HG03060 (cell line): ENCODE measurements around the gene USP20.
A peak's percentile ranks its signal among the peaks of the same experiment; 100 is the strongest.
"Not testable (repeated sequence)": the region's sequence is repeated elsewhere in the genome, so short reads cannot be mapped to it uniquely, and the experiment has no call there.

Source experiments
- ATAC-seq: cut with Tn5 transposase; IDR thresholded peaks from one replicate; pipeline ENCODE4 v1.9.1; 2021; ENCODE audit warnings: low read depth, moderate number of reproducible peaks; ENCODE audit not compliant: unreplicated experiment

Gene USP20

DNA sequence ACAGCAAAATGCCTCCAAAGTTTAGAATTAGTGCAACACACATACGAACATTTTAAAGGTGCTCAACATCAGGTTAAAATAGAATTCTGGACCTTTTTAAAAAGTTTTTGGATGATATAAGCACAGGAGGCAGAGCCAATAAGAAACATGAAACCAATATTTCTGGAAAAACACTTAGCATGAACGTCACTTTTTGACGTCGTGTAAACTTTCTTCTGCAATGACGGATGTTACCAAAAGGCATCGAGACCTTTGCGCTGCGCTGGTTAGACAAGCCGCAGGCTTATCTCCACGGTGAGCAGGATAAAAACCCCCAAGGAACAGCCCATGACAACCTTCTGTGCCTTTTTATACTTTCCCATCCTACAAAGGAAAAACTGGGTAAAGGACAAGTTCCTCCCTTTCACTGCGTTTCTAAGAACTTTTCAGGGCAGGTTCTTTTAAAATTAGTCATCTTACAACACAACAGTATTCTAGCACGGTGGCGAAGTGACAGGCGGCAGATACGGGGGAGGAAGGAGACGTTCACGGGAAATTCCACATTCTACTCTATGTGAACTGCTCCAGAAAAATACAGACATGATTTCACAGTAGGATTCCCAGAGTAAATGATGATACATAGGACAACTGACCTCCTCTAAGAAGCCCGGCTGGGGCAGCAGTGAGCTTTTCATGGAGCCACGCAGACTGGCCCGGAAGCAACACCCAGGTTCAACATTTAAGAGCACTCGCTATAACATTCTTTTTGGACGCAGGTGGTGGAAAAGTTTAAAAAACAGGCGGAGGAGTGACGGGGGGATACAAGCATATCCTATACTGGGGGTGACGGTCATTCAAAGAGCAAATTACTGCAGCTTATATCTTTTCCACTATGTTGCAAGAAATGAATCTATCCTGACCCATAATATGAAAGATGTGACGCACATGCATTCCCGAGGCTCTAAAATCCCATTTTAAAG, 52.4 kb downstream of the USP20 start:
- peak; percentile 0 for ATAC-seq

DNA sequence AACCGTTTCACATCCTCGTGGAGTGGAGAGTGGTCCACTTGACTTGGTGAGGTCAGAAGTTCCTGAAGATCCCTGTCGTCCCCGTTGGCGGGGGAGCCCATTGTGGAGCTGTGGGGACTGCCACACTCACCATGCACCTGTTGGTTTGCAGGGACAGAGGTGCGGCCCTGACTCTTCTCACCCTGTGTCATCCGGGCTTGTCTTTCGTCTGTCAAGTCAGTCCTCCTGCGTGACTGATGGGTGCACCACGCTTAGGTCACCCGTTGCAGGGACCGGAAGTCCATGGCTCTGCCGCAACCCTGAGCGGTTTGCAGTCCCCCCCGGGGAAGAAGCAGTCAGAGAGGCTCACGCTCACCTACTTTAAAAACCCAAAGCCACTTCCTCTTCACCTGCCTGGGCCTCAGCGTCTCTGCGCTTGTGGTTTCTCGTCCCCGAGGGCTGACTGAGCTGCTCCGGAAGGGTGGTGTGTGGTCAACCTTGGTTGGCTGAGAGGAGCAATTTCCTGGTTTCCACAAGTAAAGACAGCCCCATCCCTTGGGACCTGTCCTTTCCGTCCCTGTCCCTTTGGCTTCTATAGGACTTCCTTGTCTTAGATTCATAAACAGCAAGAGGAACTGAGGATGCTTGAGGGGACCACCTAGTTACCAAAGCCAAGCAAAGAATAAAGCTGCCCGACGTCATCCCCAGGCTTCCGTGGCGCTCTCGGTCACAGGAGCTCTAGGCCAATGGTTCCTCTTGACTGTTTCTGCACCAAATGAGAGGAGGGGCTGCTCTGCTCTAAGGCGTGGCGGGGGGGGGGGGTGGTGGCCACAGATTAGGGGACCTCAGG, 53.2 kb downstream of the USP20 start:
- ATAC-seq, result peak; percentile 40

DNA sequence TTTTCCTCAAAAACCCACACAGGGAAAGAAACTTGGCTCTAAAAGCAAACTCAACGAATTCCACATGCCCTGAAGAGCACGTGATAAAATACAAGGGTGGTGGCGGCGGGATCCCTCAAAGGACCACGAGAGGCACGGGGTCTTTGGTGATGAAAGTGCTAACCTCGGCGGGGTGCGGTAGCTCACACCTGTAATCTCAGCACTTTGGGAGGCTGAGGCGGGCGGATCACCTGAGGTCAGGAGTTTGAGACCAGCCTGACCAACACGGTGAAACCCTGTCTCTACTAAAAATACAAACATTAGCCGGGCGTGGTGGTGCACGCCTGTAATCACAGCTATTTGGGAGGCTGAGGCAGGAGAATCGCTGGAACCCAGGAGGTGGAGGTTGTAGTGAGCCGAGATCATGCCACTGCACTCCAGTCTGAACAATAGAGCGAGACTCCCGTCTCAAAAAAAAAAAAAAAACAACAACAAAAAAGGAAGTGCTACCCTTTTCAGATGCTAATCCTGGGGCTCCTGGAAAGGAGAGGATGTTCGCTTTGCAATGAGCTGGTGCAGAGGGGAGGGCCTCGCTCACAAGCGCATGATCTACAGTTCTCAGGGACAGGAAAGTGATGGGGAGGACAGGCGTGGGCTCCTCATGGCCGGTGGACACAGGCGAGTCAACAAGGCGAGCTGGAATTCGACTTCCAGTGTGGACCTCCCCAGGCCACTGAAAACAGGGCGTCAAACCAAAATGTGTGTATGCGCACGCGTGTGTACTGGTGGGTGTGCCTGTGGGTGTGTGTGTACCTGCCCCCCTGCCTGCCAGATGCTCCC, 54.1 kb downstream of the USP20 start:
- no peak for ATAC-seq

DNA sequence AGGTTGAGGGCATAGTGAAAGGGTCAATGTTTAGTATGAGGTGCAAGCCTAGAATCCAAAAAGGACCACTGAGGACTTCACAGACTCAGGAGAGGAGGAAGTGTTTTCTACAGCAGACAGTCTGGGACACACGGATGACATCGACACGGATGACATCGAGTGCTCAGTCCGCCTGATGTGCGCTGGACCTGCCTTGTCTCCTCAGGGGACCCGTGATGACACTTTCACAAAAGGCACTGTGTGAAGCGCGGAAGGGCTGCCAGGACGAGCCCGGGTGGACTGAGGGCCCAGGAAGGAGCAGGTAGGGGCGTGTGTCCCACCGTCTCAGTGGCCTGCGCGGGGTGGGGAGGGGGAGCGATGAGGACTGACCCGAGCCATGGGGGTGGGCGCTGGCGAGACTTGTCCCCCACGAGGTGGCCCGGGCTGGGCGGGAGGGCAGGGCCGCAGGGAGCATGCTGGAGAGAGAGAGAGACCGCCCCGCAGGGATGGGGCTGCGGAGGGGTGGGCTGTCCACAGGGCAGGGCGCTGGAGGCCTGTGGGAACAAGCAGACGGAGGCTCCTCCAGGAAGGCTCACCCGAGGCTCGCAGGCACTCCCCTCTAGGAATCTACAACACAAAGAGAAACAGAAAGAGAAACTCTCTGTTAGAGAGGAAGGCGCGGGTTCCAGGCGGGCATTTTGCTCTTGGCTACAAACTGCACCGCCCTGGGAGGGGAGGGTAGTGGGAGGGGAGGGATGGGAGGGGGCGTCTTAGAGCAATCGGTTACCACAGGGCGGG, 54.9 kb downstream of the USP20 start:
- no peak for ATAC-seq

DNA sequence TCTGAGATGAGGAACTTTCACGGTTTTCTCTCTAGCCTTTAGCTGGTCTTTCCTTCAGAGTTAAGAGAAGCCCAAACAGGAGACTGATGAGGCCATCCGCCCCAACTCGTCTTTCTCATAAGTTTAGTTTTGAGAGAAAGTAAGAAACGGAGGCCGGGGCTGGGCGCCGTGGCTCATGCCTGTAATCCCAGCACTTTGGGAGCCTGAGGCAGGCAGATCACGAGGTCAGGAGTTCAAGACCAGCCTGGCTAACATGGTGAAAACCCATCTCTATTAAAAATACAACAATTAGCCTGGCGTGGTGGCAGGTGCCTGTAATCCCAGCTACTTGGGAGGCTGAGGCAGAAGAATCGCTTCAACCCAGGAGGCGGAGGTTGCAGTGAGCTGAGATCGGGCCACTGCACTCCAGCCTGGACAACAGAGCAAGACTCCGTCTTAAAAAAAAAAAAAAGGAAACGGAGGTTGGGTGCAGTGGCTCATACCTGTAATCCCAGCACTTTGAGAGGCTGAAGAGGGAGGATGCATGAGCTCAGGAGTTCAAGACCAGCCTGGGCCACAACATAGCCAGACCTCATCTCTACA, 55.6 kb downstream of the USP20 start:
- not testable (repeated sequence) for ATAC-seq

DNA sequence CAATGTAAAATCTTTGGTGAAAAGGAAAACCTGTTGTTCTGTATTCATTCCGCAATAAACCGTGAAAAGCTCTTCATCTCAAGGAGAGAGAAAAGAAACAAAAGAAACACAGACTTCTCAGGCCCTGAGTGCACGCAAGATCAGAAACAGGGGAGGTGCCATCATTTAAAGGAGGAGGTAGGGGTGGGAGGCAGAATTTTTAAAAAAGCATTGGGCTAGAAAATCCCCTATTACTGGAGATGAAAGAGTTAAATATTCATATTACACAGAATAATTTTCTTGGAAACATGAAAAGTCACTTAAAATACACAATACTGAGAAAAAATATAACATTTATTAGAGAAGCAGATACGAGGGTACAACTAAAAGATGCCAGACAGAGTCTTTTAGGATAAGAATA, 56.3 kb downstream of the USP20 start:
- no peak for ATAC-seq

DNA sequence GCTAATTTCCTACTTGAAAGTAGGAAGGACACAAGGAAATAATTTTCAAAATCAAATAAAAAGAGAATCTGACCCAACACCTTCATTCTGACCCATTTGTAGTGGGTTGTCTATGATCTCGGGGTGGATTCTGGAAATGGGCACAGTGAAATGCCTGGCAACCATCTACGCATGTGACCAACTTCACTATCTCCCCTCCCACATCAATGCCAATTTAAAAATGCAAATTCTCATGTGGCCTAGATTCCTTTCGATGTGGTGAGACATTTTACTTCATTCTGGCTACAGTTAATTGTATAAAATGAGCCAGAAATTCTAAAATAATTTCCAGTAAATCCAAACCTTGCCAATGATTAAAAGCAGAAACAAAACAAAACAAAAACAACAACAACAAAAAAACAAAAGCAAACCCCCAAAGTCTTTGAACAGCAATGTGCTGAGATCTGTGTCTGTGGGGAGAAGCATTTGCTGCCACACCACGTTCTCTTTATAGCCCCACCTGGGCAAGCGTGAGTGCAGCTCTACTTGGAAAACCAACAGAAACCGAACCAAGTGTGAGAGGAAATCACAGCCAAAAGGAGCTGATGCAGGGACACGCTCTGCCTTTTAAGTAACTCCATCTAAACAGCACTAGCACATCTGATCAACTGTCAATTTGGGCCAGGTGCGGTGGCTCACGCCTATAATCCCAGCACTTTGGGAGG, 59.0 kb downstream of the USP20 start:
- no peak for ATAC-seq

DNA sequence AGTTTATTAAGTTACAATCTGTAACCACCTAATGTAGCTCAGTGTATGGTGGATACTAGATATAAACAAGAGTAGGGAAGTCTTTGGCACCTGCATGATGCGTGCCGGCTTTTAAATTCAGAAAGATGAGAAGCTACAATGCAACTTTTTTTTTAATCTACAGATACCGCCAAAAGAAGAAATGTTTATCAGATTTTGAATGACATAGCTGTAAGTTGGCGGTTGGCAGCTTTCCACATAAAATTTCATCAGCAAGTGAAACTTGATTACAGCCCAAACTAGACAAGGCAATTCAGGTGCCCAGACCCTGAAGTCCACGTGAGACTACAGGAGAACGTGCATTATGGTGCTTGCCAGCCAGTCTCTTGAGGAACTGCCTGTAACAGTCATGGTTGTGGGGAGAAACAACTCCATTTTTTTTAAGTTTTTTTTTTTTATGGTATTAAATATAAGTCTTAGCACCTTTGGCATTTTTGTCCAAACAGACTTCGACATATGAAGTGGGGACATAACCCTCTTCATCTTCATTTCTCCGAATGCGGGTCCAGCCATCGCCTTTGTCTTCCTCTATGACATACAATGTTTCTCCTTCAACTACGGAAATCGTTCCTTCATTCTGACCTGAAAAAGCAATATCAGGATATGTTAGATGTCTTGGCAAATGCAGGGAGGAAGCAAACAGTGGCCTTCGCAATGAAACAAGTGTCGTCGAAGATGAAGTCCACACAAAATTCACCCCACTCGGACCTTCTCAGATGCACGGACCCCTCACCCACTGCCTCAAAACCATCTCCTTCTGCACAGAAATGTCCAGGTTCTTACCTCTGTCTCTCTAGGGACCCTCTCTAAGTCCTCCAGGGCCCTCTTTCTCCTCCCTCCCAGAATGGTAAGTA, 60.4 kb downstream of the USP20 start:
- ATAC-seq, result no peak

DNA sequence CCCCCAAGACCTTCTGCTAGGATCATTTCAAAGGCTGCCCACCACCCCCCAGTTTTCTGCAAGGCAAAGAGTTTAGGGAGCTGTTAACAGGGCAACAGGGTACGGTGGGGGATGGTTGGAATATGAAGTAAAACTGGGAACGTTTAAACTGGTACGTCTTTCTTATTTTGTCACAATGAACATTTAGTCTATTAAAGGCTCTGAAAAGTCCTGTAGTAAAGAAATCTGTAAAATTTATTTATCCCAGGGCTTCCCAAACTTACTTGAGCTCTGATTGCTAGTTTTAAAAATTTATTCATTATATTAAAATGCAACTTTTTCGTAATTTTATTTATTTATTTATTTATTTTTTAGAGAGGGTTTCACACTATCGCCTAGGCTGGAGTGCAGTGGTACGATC, 62.0 kb downstream of the USP20 start:
- no peak for ATAC-seq

DNA sequence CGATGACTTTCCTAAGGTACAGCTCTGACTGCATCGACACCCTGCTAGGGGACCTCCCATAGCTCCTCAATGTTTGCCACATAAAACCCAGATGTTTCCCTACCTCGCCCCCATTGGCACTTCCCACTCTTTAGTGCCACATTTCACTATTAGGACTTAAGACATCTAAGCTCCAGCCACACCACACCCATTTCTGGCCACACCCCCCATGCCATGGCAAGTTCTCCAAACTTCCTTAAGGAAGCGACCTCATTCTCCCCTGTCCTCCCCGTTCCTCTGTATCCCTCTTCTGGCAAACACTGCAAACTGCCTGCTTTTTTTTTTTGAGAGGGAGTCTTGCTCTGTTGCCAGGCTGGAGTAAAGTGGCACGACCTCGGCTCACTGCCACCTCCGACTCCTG, 62.9 kb downstream of the USP20 start:
- ATAC-seq, result no peak

DNA sequence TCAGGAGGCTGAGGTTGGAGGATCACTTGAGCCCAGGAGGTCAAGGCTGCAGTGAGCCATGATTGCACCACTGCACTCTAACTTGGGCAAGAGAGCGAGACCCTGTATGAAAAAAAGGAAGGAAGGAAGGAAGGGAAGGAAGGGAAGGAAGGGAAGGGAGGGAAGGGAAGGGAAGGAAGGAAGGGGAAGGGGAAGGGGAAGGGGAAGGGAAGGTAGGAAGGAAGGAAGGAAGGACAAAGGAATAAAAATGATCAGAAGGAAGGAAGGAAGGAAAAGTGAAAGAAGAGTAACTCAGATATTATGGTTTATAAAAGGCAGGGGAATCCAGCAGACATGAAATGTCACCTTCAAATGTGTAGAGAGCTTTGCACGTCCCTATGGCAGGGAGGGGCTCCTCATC, 64.4 kb downstream of the USP20 start:
- no peak for ATAC-seq

DNA sequence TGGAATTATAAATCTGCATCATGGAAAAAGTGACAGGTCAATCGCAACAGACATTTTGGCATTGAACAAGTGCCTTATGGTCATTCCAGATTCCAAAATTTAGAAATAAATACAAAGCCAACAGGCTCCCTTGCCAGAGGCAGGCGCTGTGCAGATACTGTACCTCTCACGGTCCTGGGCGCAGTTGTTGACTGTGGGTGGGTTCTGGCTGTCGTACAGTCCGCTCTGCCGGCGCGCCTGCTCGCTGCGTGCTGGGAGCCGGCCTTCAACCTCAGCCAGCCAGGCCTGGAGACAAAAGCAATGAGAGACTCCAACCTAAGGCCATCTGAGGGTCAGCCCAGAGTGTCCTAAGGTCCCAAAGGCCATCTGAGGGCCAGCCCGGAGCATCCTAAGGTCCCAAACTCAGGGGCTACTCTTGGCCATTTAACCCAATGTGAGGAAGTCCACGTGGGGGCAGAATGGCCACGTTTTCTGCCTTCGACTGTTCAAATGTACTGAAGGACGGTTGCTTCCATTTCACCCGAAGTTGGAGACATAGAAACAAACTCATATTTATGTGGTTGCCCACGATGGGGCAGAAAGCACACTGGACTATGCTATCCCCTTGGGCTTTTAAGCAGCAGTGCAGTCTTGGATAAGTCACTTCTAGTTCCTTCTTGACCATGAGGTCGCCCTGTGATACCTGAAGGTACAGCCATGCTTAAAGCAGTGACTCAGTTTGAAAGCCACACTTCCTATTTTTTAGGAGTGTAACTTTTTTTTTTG, 65.2 kb downstream of the USP20 start:
- peak; percentile 82 for ATAC-seq

DNA sequence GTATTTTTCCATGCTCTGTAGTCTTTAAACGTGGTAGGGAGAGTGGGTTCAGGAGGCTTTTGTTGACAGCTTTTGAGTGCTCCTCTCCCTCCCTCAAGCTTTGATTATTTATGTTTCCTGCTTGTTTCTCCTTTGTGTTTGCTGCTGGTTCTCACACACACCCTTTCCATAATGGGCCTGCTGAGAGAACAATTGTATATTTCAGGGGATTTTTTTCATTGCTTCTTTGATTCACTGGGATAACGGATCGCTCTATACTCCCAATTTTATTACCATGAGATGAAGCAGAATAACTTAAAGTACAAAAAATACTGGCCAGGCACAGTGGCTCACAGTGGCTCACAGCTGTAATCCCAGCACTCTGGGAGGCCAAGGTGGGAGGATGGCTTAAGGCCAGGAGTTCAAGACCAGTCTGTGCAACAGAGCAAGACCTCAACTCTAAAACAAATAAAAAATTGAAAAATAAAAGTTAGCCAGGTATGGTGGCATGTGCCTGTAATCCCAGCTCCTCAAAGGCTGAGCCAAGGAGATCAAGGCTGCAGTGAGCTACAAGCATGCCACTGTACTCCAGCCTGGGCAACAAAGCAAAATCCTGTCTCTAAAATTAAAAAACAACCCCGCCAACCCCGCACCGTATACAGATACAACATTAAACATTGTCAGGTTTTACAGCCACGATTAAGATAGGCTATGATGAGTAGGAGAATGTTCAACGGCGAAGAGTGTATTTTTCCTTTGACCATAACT, 66.9 kb downstream of the USP20 start:
- no peak for ATAC-seq

DNA sequence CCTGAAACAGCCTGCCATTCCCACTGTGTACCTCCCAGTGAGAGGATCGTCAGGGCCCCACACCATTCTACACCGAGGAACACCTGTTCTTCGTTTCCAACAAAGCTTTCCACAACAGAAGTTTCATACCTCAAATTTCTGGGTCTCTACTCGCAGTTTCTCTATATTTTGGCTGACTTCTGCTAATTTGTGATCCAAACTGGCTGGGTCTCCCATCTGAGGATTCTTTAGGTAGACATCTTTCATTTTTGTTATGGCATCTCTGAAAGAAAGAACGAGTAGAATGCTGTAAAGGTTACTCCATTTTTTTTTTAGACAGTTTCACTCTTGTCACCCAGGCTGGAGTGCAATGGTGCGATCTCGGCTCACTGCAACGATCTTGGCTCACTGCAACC, 67.5 kb downstream of the USP20 start:
- no peak for ATAC-seq

DNA sequence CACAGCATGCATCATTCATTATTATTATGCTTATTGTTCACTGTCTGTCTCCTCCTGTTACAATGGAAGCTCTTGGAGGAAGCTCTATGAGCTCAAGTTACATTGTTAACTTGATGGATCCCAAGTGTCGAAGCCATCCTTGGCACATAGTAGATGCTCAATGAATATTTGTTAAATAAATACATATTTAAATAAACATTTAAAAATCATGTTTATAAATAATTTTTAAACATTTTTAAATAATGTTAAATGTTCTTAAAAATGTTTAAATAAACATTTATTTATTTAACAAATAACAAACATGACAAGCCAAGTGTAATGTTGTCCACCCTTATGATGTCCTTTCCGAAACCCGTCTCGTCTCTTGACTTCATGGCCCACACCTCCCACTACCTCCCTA, 69.5 kb downstream of the USP20 start:
- no peak for ATAC-seq

DNA sequence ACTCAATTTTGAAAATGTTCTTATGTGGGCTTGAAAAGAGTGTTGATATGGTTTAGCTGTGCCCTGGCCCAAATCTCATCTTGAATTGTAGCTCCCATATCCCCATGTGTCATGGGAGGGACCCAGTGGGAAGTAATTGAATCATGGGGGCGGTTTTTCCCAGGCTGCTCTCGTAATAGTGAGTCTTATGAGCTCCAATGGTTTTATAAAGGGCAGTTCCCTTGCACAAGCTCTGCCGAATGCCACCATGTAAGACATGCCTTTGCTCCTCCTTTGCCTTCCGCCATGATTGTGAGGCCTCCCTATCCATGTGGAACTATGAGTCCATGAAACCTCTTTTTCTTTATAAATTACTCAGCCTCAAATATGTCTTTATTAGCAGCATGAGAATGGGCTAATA, 71.0 kb downstream of the USP20 start:
- ATAC-seq, result no peak

DNA sequence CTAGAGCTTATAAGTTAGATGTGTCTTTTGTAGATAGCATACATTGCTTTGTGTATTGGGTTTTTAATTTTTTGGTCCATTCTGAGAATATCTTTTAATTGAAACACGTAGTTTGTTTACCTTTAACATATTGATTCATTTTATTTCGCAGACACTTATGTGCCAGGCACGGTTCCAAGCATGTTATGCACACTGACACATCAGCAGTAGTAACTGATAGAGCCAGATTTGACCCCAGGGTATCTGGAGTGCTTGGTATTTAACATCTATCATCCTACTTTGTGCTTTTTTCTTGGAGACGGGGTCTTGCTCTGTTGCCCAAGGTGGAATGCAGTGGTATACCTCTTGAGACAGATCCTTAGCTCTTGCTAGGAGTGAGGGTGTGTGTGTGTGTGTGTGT, 71.9 kb downstream of the USP20 start:
- no peak for ATAC-seq
